K562 (cell line): ENCODE measurements around the gene FAM174C. TPM values are rescaled to one million over a fixed set of nuclear protein-coding genes. Genes with fewer than 3 reads are reported as not detected.

Experiments
- ATAC-seq: fragments of 200-7000 bp; cut with Tn5 transposase; 3 replicates; pipeline ENCODE4 v1.9.1; 2020; ENCODE audit warnings: moderate library complexity
- BruUV-seq: library from RNA; stranded (reverse); fragments of 400-500 nt; replicated peaks from 2 replicates; lab custom pipeline; 2021; lab: Mats Ljungman, UMichigan
- CTCF ChIA-PET: fragments of 300-600 bp; formaldehyde crosslinking; extraction: SDS; loops from one replicate; lab custom pipeline; 2021; ENCODE audit warnings: low intra/inter-chr PET ratio; lab: Yijun Ruan, JAX
- POLR2A ChIA-PET: fragments of 300-600, 350-650 bp; sonication (Branson Sonifier 250); formaldehyde crosslinking; extraction: SDS; loops from one replicate; lab custom pipeline; 2021; ENCODE audit warnings: antibody characterized with exemption, inconsistent platforms; lab: Yijun Ruan, JAX
- DNase-seq, 4 experiments: peaks; one replicate each; pipeline versions ENCODE4 v3.0.0 to v3.0.0-alpha.2; 2011 to 2018; ENCODE audit warnings: low spot score in 3 of 4, mixed read lengths in 3 of 4; ENCODE audit errors: extremely low read depth in 1 of 4
- FAIRE-seq: peaks from 2 replicates; lab custom pipeline; 2011; peaks lifted over from hg19 to GRCh38; lab: Jason Lieb, UNC
- H2AFZ ChIP-seq: 2 replicates; pipeline ENCODE4 v1.6.0; 2011; ENCODE audit warnings: low read depth, low read length, control low read depth, inconsistent platforms
- H3K27ac ChIP-seq: fragments of 200-600 bp; 3 replicates; pipeline ENCODE4 v1.8.0; 2011; ENCODE audit warnings: low read depth, mild to moderate bottlenecking, control low read depth, inconsistent platforms, low read length, moderate library complexity, mixed read lengths; ENCODE audit errors: extremely low read depth
- H3K27me3 ChIP-seq, 2 experiments: fragments of 300-600 bp in 1 of 2; 2 replicates in 1 of 2; 3 replicates in 1 of 2; pipeline versions ENCODE4 v1.6.0 to v1.8.0; 2011; ENCODE audit warnings: inconsistent platforms in 2 of 2, low read length in 2 of 2, mild to moderate bottlenecking in 1 of 2, mixed read lengths in 1 of 2, moderate library complexity in 1 of 2; ENCODE audit not compliant: control insufficient read depth in 2 of 2, insufficient read depth in 2 of 2
- H3K36me3 ChIP-seq: fragments of 300-600 bp; 3 replicates; pipeline ENCODE4 v1.8.0; 2011; ENCODE audit warnings: mild to moderate bottlenecking, low read length, inconsistent platforms; ENCODE audit not compliant: control insufficient read depth, insufficient read depth
- H3K4me1 ChIP-seq, 2 experiments: fragments of 200-600 bp in 1 of 2; replicated peaks in 1 of 2; 2 replicates in 1 of 2; 3 replicates in 1 of 2; pipeline versions ENCODE4 v1.5.1 to v1.8.0; 2011; ENCODE audit warnings: inconsistent platforms in 2 of 2, low read length in 2 of 2, mild to moderate bottlenecking in 1 of 2, mixed read lengths in 1 of 2, moderate library complexity in 1 of 2; ENCODE audit not compliant: control insufficient read depth in 2 of 2, insufficient read depth in 2 of 2
- H3K4me2 ChIP-seq: 2 replicates; pipeline ENCODE4 v1.6.1; 2011; ENCODE audit warnings: low read length, control low read depth, inconsistent platforms, mixed read lengths; ENCODE audit not compliant: insufficient read depth
- H3K4me3 ChIP-seq: fragments of 200-600 bp; sonication (generic), shearing (Covaris generic); 2 replicates; pipeline ENCODE4 v1.5.1; 2016; ENCODE audit warnings: control low read depth, inconsistent platforms
- H3K79me2 ChIP-seq: fragments of 200-600 bp; 3 replicates; pipeline ENCODE4 v1.8.0; 2011; ENCODE audit warnings: low read length, inconsistent platforms; ENCODE audit not compliant: control insufficient read depth, insufficient read depth
- H3K9ac ChIP-seq, 2 experiments: 2 replicates each; pipeline versions ENCODE4 v1.6.0 to v1.6.1; 2011; ENCODE audit warnings: low read depth in 2 of 2, low read length in 2 of 2, control low read depth in 1 of 2, inconsistent platforms in 1 of 2, mild to moderate bottlenecking in 1 of 2, mixed read lengths in 1 of 2; ENCODE audit not compliant: insufficient read depth in 1 of 2
- H3K9me1 ChIP-seq: one replicate; pipeline ENCODE4 v1.6.0; 2011; ENCODE audit warnings: inconsistent platforms, mild to moderate bottlenecking, low read length, moderate library complexity; ENCODE audit not compliant: control insufficient read depth, insufficient read depth
- H3K9me3 ChIP-seq: replicated peaks from 2 replicates; pipeline ENCODE4 v1.5.1; 2011; ENCODE audit warnings: low read depth, low read length, inconsistent platforms; ENCODE audit not compliant: control insufficient read depth, insufficient read depth
- H4K20me1 ChIP-seq: replicated peaks from 2 replicates; pipeline ENCODE4 v1.6.1; 2011; ENCODE audit warnings: low read length, inconsistent platforms, mixed read lengths; ENCODE audit not compliant: control insufficient read depth, insufficient read depth
- BCOR ChIP-seq: fragments of 450-650 bp; IDR thresholded peaks from 2 replicates; pipeline ENCODE4 v1.6.1; 2016
- CCAR2 ChIP-seq: fragments of 200-400 bp; formaldehyde crosslinking; IDR thresholded peaks from 2 replicates; pipeline ENCODE4 v1.6.1; 2017; ENCODE audit warnings: mild to moderate bottlenecking, low read depth, low read length
- CHCHD3 ChIP-seq: fragments of 250-450 bp; sonication (Bioruptor Pico); IDR thresholded peaks from 2 replicates; pipeline ENCODE4 v2.1.2; 2022; ENCODE audit warnings: mild to moderate bottlenecking
- CTCF ChIP-seq, 3 experiments: IDR thresholded peaks in 2 of 3; conservative IDR thresholded peaks in 1 of 3; 2 replicates each; pipeline ENCODE4 v1.5.1; 2011 to 2012; ENCODE audit warnings: low read length in 3 of 3, mild to moderate bottlenecking in 3 of 3, control low read depth in 2 of 3, improper control_type of control experiment in 1 of 3, inconsistent platforms in 1 of 3, low read depth in 1 of 3, mixed read lengths in 1 of 3, moderate library complexity in 1 of 3; ENCODE audit not compliant: insufficient read depth in 2 of 3
- EHMT2 ChIP-seq: fragments of 450-650 bp; IDR thresholded peaks from 2 replicates; pipeline ENCODE4 v1.6.1; 2018; ENCODE audit warnings: antibody characterized with exemption
- GTF2F1 ChIP-seq: IDR thresholded peaks from 2 replicates; pipeline ENCODE4 v1.6.1; 2011; ENCODE audit warnings: low read depth, low read length, improper control_type of control experiment
- HES1 ChIP-seq: fragments of 450-650 bp; IDR thresholded peaks from 2 replicates; pipeline ENCODE4 v1.6.1; 2016; ENCODE audit warnings: low read depth, mild to moderate bottlenecking, moderate library complexity
- LCOR ChIP-seq: sonication (generic); formaldehyde crosslinking; IDR thresholded peaks from 2 replicates; pipeline ENCODE4 v1.8.0; 2022; ENCODE audit warnings: mild to moderate bottlenecking, missing genetic modification reagents
- MYBL2 ChIP-seq, 2 experiments: fragments of 450-650 bp in 1 of 2; sonication (generic) in 1 of 2; formaldehyde crosslinking in 1 of 2; IDR thresholded peaks; 2 replicates each; pipeline versions ENCODE4 v1.6.1 to v1.8.1; 2017 to 2022; ENCODE audit warnings: borderline replicate concordance in 1 of 2, inconsistent platforms in 1 of 2, low read depth in 1 of 2, mild to moderate bottlenecking in 1 of 2, missing genetic modification reagents in 1 of 2, moderate library complexity in 1 of 2
- PHF8 ChIP-seq: fragments of 200-600 bp; sonication (generic); IDR thresholded peaks from 2 replicates; pipeline ENCODE4 v1.6.1; 2012; ENCODE audit warnings: mixed run types, mild to moderate bottlenecking, inconsistent platforms, low read length, moderate library complexity, borderline replicate concordance
- RAD21 ChIP-seq, 2 experiments: fragments of 250-450 bp in 1 of 2; fragments of 450-650 bp in 1 of 2; sonication (Bioruptor Pico) in 1 of 2; formaldehyde crosslinking in 1 of 2; IDR thresholded peaks in 1 of 2; conservative IDR thresholded peaks in 1 of 2; 2 replicates each; pipeline versions ENCODE4 v1.4.0 to v1.8.0; 2020 to 2022; ENCODE audit warnings: mild to moderate bottlenecking in 2 of 2, moderate library complexity in 1 of 2
- TAF7 ChIP-seq: fragments of 450-650 bp; IDR thresholded peaks from 2 replicates; pipeline ENCODE4 v1.6.1; 2016; ENCODE audit warnings: missing genetic modification characterization, missing compliant biosample characterization
- ZMIZ1 ChIP-seq, 2 experiments: fragments of 150-350 bp in 1 of 2; IDR thresholded peaks; 2 replicates each; pipeline ENCODE4 v1.6.1; 2012 to 2016; ENCODE audit warnings: low read depth in 2 of 2, low read length in 2 of 2, mild to moderate bottlenecking in 1 of 2, moderate library complexity in 1 of 2
- ZNF174 ChIP-seq: fragments of 250-450 bp; sonication (Bioruptor Pico); IDR thresholded peaks from 2 replicates; pipeline ENCODE4 v1.4.0; 2020; ENCODE audit warnings: mild to moderate bottlenecking
- ZNF212 ChIP-seq: fragments of 450-650 bp; formaldehyde crosslinking; IDR thresholded peaks from 2 replicates; pipeline ENCODE4 v1.4.0; 2020; ENCODE audit warnings: mild to moderate bottlenecking
- ZNF282 ChIP-seq: sonication (generic); formaldehyde crosslinking; IDR thresholded peaks from 2 replicates; pipeline ENCODE4 v1.8.1; 2023; ENCODE audit warnings: missing genetic modification reagents
- WGBS: fragments of 100-300 bp; shearing (Covaris generic); methylation state at CpG from one replicate; pipeline ENCODE4 v1.1.6; 2016; ENCODE audit warnings: low coverage, mixed read lengths; ENCODE audit not compliant: insufficient coverage; ENCODE audit errors: missing lambda C conversion rate; 5-methylcytosine and 5-hydroxymethylcytosine counted together
- in situ Hi-C: fragments of 300-500 bp; cut with MboI; formaldehyde crosslinking; loops from 4 replicates; pipeline ENCODE4 v1.15.0; 2018; ENCODE audit warnings: inconsistent platforms, mixed read lengths
- intact Hi-C: fragments of 100-400 bp; cut with micrococcal nuclease; formaldehyde crosslinking; loops from 2 replicates; pipeline ENCODE4 v1.14.2; 2022
- polyA plus RNA-seq, 8 experiments: library from polyadenylated mRNA; depleted of rRNA in 4 of 8; stranded (reverse) in 5 of 8; unstranded in 3 of 8; fragments of >200 nt; fragmentation: Nextera tagmentation in 2 of 8; fragmentation: Illumina TruSeq in 1 of 8; extraction: Ambion mirVana in 2 of 8; extraction: Trizol in 1 of 8; gene quantifications; 2 replicates each; pipeline versions ENCODE4 v1.2.1 to v1.2.3, GENCODE V29; 2011 to 2014; ENCODE audit warnings: inconsistent platforms in 1 of 8, missing spikeins in 1 of 8
- total RNA-seq, 7 experiments: library from RNA; depleted of rRNA in 6 of 7; stranded (reverse); fragments of >200 nt in 6 of 7; fragmentation: Illumina TruSeq in 2 of 7; extraction: Trizol in 2 of 7; gene quantifications; 2 replicates each; pipeline versions ENCODE4 v1.2.1 to v1.2.3, GENCODE V29; 2011 to 2021; ENCODE audit warnings: low replicate concordance in 1 of 7

The FAM174C gene
- total and polyA plus RNA-seq, 9 of the 15 experiments (the other 6 are each of a cell fraction or from before 2014, with no cell fraction given), result 0.66 to 89.6 (median 20.3) TPM

- no peaks in the 10 kb centered on the region for H3K27me3 ChIP-seq
- FAIRE-seq (peak; percentile 91), DNase-seq (peak; percentile 86 to 99 (median 92)), ATAC-seq (peak; percentile 71)
- H3K36me3 ChIP-seq, result peaks cover 44% of the 10 kb centered on the region
- CTCF ChIA-PET, result interaction anchor here (3.3 kb wide), 1 partner anchor 25 kb away, joined by 51 read pairs; no protein-coding TSS in a partner anchor
- peaks cover 52% of the 10 kb centered on the region for H3K79me2 ChIP-seq
- H3K4me1 ChIP-seq, result peaks cover 71 to 97% of the 10 kb centered on the region in 2 experiments
- no TSS peak for BruUV-seq
- H3K4me3 ChIP-seq, result peak within 1 kb of the TSS; percentile 68
- H2AFZ ChIP-seq, result peak within 1 kb of the TSS; percentile 69
- under 1% methylated on average over 39 of the region's 50 CpGs for WGBS
- H3K9ac ChIP-seq, result peak within 1 kb of the TSS; percentile 90 to 99
- peak within 1 kb of the TSS; percentile 92 for H3K27ac ChIP-seq
- peak within 1 kb of the TSS; percentile 93 for H3K4me2 ChIP-seq
- POLR2A ChIA-PET, result interaction anchor here (0.6 to 3.0 kb wide), 76 partner anchors 9 to 589 kb away, joined by 3 to 90 read pairs (median 4); partner anchors contain the start of genes ATP5F1D, GPX4, MED16 and RNU6-9
- H4K20me1 ChIP-seq, result peaks cover 26% of the 10 kb centered on the region
- H3K9me1 ChIP-seq, result no peaks in the 10 kb centered on the region
- in situ Hi-C loops (no loop called here), intact Hi-C loops (loop anchor here (1.0 kb wide), 2 partner anchors 21 to 224 kb away; partner anchors contain the start of gene MIDN)
- H3K9me3 ChIP-seq, result no peaks in the 10 kb centered on the region
- TF ChIP-seq MYBL2 (IDR thresholded peaks at IDR 0.05; ENCODE audit: low read depth), result no peak
- no peak for TF ChIP-seq MYBL2 (CRISPR knock-in tag; IDR thresholded peaks at IDR 0.05; ENCODE audit: borderline replicate concordance)
- 0 out of 4 replicates have a peak, but pooled peaks of 1 of the 2 experiments have one; percentile 5 for TF ChIP-seq RAD21 (CRISPR knock-in tag; conservative IDR thresholded peaks at IDR 0.05 in 1 of 2, IDR thresholded peaks at IDR 0.05 in 1 of 2)
- TF ChIP-seq ZNF282 (CRISPR knock-in tag), result no peak
- TF ChIP-seq BCOR, result no peak
- TF ChIP-seq ZNF212, result peak; percentile 17; the same call in 1 of the 2 replicates
- peak in 1 of 2 experiments; percentile 81; a peak in 2 of 4 replicates for TF ChIP-seq ZMIZ1 (IDR thresholded peaks at IDR 0.05; ENCODE audit: low read depth in 2 of 2, low read length in 2 of 2)
- no peak for TF ChIP-seq LCOR (CRISPR knock-in tag)
- no peak for TF ChIP-seq CTCF (IDR thresholded peaks at IDR 0.05 in 2 of 3, conservative IDR thresholded peaks at IDR 0.05 in 1 of 3; ENCODE audit: insufficient read depth in 2 of 3, low read depth in 1 of 3, low read length in 3 of 3)
- TF ChIP-seq ZNF174 (CRISPR knock-in tag), result no peak
- peak; percentile 98 for TF ChIP-seq GTF2F1
- peak; percentile 73; the same call in 1 of the 2 replicates for TF ChIP-seq PHF8
- no peak for TF ChIP-seq CCAR2
- peak; percentile 78 for TF ChIP-seq TAF7 (tag)
- TF ChIP-seq CHCHD3 (CRISPR knock-in tag), result 0 out of 2 replicates have a peak, but pooled peaks have one; percentile 15
- no peak for TF ChIP-seq EHMT2
- no peak for TF ChIP-seq HES1
These were observed 6.3 kb upstream of the FAM174C start, which contains the start of gene CIRBP for GRCh38 chr19:1269065-1269477. TSS of gene CIRBP (plus strand) at chr19:1269332. CDS start at chr19:1270934, 1,602 bp downstream.
